ENCODE data around the gene TTC1. TPM values are rescaled to one million over a fixed set of nuclear protein-coding genes. Genes with fewer than 3 reads are reported as not detected.
"Not testable (repeated sequence)": the region's sequence is repeated elsewhere in the genome, so short reads cannot be mapped to it uniquely, and the experiment has no call there.

TTC1 gene
- polyA plus RNA-seq, 12 donors: 45.6 to 55.1 (median 50.6) TPM; not detected in 1

GRCh38 chr5:160033546-160034252 is 24.8 kb downstream of the TTC1 start:
- DNase-seq: no peak

GRCh38 chr5:160036243-160036642 is 27.3 kb downstream of the TTC1 start:
- DNase-seq: no peak

DNA sequence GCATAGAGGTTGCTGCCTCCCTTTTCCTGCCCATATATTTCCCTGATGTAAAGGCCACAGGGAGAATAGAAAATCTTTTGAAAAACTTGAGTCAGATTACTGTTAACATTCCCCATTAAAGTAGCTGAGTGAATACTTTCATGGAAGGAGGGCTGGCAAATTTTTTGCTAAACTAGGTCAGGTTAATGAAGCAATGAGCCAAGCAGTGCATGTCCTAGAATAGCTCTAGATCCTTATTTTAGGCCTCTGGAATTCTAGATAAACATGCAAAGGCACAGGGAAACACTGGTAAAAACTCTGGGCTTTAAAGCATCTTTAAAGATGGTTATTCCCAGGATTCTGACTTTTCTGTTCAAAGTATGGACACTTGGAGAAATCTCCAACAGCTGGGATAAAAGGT is 27.9 kb downstream of the TTC1 start:
- no peak for DNase-seq

DNA sequence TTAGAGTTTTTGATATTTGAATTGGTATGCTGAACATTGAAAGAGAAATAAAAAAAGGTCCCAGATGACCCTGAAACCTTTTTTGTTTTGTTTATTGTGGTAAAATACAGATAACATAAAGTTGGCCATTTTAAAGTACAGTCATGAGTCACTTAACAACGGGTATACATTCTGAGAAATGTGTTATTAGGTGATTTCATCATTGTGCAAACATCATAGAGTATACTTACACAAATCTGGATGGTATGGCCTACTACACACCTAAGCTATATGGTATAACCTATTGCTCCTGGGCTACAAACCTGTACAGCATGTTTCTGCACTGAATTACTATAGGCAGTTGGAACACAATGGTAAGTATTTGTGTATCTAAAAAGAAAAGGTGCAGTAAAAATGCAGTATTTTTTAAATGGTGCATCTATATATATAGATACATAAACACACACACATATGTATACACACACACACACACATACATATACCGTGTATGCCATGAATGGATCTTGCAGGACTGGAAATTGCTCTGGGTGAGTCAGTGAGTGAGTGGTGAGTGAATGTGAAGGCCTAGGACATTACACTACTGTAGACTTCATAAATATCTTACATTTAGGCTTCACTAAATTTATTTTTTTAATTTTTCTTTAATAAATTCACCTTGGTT is 31.0 kb downstream of the TTC1 start:
- no peak for DNase-seq

DNA sequence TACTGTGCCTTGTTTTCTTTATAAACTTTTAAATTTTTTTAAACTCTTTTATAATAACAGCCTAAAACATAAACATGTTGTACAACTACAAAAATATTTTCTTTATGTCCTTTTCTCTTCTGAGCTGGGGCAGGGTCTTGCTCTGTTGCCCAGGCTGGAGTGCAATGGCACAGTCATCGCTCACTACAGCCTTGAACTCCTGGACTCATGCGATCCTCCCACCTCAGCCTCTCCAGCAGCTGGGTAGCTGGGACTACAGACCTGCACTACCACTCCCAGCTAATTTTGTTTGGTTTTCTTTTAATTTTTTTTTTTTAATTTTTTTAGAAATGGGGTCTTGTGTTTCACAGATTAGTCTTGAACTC is 31.5 kb downstream of the TTC1 start:
- no peak for DNase-seq

GRCh38 chr5:160042671-160043070 is 33.7 kb downstream of the TTC1 start:
- DNase-seq: no peak

DNA sequence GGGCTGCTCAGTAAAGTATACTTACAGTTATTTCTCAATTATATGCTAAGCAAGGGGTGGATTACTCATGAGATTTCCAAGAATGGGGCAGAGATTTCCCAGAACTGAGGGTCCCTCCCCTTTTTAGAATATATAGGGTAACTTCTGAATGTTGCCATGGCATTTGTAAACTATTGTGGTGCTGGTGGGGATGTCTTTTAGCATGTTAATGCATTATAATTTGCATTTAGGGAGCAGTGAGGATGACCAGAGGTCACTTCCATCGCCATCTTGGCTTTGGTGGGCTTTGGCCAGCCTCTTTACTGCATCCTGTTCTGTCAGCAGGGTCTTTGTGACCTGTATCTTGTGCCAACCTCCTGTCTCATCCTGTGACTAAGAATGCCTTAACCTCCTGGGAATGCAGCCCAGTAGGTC is 35.5 kb downstream of the TTC1 start:
- no peak for DNase-seq

DNA sequence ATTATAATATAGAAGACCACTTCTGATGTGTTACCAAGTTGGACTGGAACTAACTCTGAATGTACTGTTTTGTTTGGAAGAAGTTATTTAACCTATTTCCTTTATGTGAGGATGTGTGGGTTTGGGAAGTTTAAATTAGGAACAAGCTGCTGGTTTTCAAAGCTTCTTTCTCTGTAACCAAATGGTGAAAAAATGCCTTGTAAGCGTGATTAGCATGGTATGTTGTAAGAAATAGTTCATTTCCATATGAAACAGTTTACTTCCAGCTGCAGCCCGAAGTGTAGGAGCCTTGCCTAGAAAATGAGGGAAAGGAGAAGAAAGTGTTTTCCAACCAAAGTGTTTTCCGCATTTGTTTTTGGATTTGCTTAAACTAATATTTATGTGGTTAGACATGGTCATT is 36.0 kb downstream of the TTC1 start:
- DNase-seq: no peak

- DNase-seq: peak; percentile 63
Observed at GRCh38 chr5:160047423-160047822, 38.5 kb downstream of the TTC1 start.

GRCh38 chr5:160048131-160048530 is 39.2 kb downstream of the TTC1 start:
- no peak for DNase-seq

GRCh38 chr5:160049099-160049498 is 40.2 kb downstream of the TTC1 start:
- DNase-seq: no peak

GRCh38 chr5:160054047-160054446 is 45.1 kb downstream of the TTC1 start:
- DNase-seq: no peak

DNA sequence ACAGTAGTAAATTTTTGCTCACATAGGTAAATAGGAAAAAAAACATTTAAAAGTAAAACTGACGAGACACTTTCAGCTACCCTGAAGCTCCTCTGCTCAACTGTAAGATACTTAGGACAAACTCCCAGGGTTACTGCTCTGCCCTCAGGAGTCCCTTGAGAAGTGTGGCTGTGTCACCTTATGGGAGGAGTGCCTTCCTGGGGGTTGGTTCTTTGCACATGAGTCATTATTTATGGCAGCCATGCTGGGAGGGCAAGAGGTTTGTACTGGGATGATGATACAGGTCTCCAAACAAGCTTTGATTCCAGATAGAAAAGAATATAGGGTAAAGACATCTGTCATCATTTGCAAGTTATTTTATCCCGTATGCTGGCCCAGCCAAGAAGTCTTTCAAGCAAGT is 45.9 kb downstream of the TTC1 start:
- DNase-seq: no peak

DNA sequence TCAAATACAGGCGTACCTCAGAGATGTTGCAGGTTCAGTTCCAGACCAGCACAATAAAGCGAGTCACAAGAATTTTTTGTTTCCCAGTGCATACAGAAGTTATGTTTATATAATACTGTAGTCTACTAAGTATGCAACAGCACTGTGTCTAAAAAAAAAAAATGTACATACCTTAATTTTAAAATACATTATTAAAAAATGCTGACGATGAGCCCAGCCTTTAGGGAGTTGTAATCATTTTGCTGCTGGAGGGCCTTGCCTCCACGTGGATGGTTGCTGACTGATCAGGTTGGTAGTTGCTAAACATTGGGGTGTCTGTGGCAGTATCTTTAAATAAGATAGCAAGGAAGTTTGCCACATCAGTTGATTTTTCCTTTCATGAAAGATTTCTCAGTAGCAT is 48.3 kb downstream of the TTC1 start:
- no peak for DNase-seq

GRCh38 chr5:160060001-160060400 is 51.1 kb downstream of the TTC1 start:
- no peak for DNase-seq

GRCh38 chr5:160061770-160062169 is 52.8 kb downstream of the TTC1 start:
- DNase-seq: no peak

DNA sequence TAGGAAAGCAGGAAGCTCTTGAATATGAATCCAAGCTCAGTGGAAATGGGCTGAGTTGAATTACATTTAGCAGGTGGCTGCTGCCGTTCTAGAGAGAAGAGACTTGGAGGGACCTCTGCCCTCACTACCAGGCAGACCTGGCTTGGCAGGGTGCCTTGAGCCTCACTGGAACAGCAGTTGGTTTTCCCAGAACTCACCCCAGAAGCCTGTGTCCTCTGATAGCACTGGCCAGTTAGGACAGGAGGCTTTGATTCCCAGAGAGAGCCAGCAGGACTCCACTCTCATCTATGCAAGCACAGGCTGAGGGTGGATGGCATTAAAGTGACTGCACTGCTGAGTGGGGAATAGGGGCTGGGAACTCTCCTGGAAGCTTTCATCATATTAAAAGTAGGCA is 55.5 kb downstream of the TTC1 start:
- DNase-seq: no peak

DNA sequence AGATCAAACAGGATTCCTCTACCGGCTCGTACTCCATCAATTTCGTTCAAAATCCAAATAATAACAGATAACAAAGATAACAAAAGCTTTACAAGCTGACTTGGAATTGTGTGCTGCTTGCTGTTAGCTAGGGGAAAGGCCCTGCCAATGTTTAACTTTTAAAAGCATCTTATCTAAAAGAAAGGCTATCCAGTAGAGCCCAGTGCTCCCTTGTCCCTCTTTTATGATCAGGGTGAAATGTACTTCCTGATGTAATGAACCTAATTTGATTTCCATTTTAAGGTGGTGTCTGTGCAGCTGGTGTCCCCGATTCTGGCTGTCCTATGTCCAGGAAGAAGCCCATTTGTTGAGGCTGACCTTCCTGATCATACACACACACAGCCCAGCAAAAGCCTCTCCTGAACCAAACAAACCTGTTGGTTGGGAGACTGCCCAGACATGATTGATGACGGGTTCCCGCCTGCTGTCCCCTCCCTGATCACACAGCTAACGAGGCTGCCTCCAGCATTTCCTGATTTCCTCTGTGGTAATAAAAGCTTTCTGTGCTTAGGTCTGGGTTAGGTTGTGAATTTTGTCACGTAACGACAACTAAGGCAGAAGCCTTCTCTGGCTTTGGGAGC is 56.2 kb downstream of the TTC1 start:
- no peak for DNase-seq

GRCh38 chr5:160069120-160069519 is 60.2 kb downstream of the TTC1 start:
- DNase-seq: not testable (repeated sequence)

DNA sequence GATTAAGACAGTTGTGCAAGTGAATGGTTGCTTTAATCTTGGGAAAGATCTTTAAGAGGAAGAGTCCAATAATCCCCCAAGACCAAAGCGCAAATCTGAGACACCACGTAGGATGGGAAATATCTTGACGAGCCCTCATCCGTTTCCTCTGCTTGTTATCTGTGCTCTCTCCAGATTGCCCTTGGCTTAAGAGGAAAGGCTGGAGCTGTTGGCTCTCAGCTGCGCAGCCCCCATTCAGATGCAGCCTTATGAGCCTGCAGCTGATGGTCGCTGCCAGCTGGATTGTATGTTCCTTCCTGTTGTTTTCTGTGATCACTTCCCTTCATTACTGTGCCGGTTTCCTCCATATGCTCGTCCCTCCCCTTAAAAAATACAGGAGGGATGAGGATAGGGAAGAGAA is 62.6 kb downstream of the TTC1 start:
- DNase-seq: peak; percentile 50

DNA sequence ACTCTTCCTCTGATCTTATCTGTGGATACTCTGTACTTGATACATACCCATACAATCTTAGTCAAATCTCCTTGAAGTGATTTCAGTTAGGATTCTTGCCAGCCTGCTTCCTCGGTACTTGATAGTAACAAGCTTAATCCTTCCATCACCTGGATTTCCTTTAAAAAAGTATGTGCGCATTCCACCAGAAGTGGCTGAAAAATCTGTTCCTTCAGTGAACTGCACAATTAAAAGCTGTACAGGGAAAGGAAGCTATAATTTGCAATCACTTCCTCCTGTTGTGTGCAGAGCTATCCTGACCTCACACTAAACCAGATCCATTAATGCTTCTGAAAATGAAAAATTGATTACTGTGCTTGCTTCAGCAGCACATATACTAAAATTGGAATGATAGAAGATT is 63.0 kb downstream of the TTC1 start:
- no peak for DNase-seq

DNA sequence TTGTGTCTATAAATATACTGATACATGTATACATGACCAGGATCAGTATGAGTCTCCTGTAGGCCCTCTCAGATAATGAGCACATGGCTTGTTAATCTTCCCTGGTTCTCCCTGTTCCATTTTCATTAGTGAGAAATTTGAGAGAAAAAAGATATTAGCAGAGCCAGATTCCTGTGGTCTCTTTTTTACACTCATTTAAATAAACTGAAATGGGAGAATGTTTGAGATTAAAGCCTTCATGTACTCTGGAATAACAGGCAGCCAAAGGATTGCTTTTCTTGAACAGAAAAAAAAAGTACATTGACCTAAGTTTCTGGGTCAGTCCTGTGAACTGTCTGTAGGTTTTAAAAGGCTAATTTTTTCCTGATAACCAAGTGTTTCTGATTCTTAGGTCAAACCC is 66.1 kb downstream of the TTC1 start:
- no peak for DNase-seq

GRCh38 chr5:160076997-160077396 is 68.1 kb downstream of the TTC1 start:
- DNase-seq: no peak
